SK-N-SH treated with all-trans-retinoic acid at 6 μM for 48 hours (cell line): Measurements from ENCODE around the gene SLC40A1.

Experiments used
- ATAC-seq: fragments of 200-7000 bp; cut with Tn5 transposase; 3 replicates; pipeline ENCODE4 v1.9.1; 2020; ENCODE audit warnings: mild to moderate bottlenecking, moderate library complexity
- ARNTL ChIP-seq: fragments of 450-650 bp; formaldehyde crosslinking; IDR thresholded peaks from 2 replicates; pipeline ENCODE4 v1.5.0; 2020; ENCODE audit warnings: low read depth, mild to moderate bottlenecking, moderate library complexity, borderline replicate concordance
- BACH2 ChIP-seq: fragments of 250-450 bp; sonication (Bioruptor Pico); IDR thresholded peaks from 2 replicates; pipeline ENCODE4 v1.9.0; 2021; ENCODE audit warnings: mild to moderate bottlenecking, borderline replicate concordance
- CSDC2 ChIP-seq: fragments of 250-450 bp; sonication (Bioruptor Pico); IDR thresholded peaks from 2 replicates; pipeline ENCODE4 v1.5.0; 2020; ENCODE audit warnings: mild to moderate bottlenecking, moderate library complexity
- GLIS3 ChIP-seq: fragments of 250-450 bp; sonication (Bioruptor Pico); IDR thresholded peaks from 2 replicates; pipeline ENCODE4 v1.5.0; 2020; ENCODE audit warnings: mild to moderate bottlenecking, moderate library complexity
- ISL1 ChIP-seq: fragments of 250-450 bp; sonication (Bioruptor Pico); IDR thresholded peaks from 2 replicates; pipeline ENCODE4 v2.1.2; 2022; ENCODE audit warnings: mild to moderate bottlenecking, moderate library complexity
- OSR1 ChIP-seq: fragments of 250-450 bp; sonication (Bioruptor Pico); IDR thresholded peaks from 2 replicates; pipeline ENCODE4 v1.8.0; 2022; ENCODE audit warnings: moderate library complexity, mild to moderate bottlenecking, inconsistent platforms
- PATZ1 ChIP-seq: fragments of 250-450 bp; sonication (Bioruptor Pico); IDR thresholded peaks from 2 replicates; pipeline ENCODE4 v1.8.0; 2020; ENCODE audit warnings: mild to moderate bottlenecking, moderate library complexity, borderline replicate concordance
- POU6F1 ChIP-seq: fragments of 250-450 bp; sonication (Bioruptor Pico); IDR thresholded peaks from 2 replicates; pipeline ENCODE4 v1.8.0; 2021; ENCODE audit warnings: low read depth, mild to moderate bottlenecking, moderate library complexity, borderline replicate concordance
- PPARA ChIP-seq: fragments of 250-450 bp; sonication (Bioruptor Pico); IDR thresholded peaks from 2 replicates; pipeline ENCODE4 v1.5.0; 2020; ENCODE audit warnings: mild to moderate bottlenecking, borderline replicate concordance
- RARB ChIP-seq: fragments of 250-450 bp; sonication (Bioruptor Pico); IDR thresholded peaks from 2 replicates; pipeline ENCODE4 v1.8.0; 2021; ENCODE audit warnings: mild to moderate bottlenecking, moderate library complexity
- SNAI2 ChIP-seq: fragments of 250-450 bp; sonication (Bioruptor Pico); IDR thresholded peaks from 2 replicates; pipeline ENCODE4 v1.5.0; 2020; ENCODE audit warnings: mild to moderate bottlenecking, moderate library complexity
- TCF4 ChIP-seq: fragments of 250-450 bp; sonication (Bioruptor Pico); IDR thresholded peaks from 2 replicates; pipeline ENCODE4 v1.8.0; 2021; ENCODE audit warnings: mild to moderate bottlenecking, moderate library complexity, borderline replicate concordance
- TOX ChIP-seq: fragments of 250-450 bp; sonication (Bioruptor Pico); IDR thresholded peaks from 2 replicates; pipeline ENCODE4 v1.8.0; 2021; ENCODE audit warnings: mild to moderate bottlenecking, moderate library complexity, borderline replicate concordance
- ZC3H10 ChIP-seq: fragments of 250-450 bp; sonication (Bioruptor Pico); IDR thresholded peaks from 2 replicates; pipeline ENCODE4 v1.5.1; 2021; ENCODE audit warnings: mild to moderate bottlenecking, moderate library complexity
- ZFP3 ChIP-seq: fragments of 250-450 bp; sonication (Bioruptor Pico); IDR thresholded peaks from 2 replicates; pipeline ENCODE4 v1.5.0; 2020; ENCODE audit warnings: mild to moderate bottlenecking, moderate library complexity
- ZFP30 ChIP-seq: fragments of 450-650 bp; formaldehyde crosslinking; IDR thresholded peaks from 2 replicates; pipeline ENCODE4 v1.5.0; 2022; ENCODE audit warnings: mild to moderate bottlenecking, moderate library complexity
- ZNF565 ChIP-seq: fragments of 450-650 bp; formaldehyde crosslinking; conservative IDR thresholded peaks from 2 replicates; pipeline ENCODE4 v1.5.0; 2020; ENCODE audit warnings: low read depth, mild to moderate bottlenecking, moderate library complexity
- ZNF70 ChIP-seq: fragments of 450-650 bp; formaldehyde crosslinking; IDR thresholded peaks from 2 replicates; pipeline ENCODE4 v1.5.0; 2020; ENCODE audit warnings: mild to moderate bottlenecking, moderate library complexity
- ZNF8 ChIP-seq: fragments of 450-650 bp; formaldehyde crosslinking; IDR thresholded peaks from 2 replicates; pipeline ENCODE4 v1.5.0; 2020; ENCODE audit warnings: mild to moderate bottlenecking, moderate library complexity
- TF ChIP-seq, protein P1 (sequence below): fragments of 250-450 bp; sonication (Bioruptor Pico); IDR thresholded peaks from 2 replicates; pipeline ENCODE4 v1.5.1; 2021; ENCODE audit warnings: mild to moderate bottlenecking, moderate library complexity
- TF ChIP-seq, protein P2 (sequence below): fragments of 250-450 bp; sonication (Bioruptor Pico); IDR thresholded peaks from 2 replicates; pipeline ENCODE4 v1.5.0; 2020; ENCODE audit warnings: mild to moderate bottlenecking, moderate library complexity

The SLC40A1 gene

DNA sequence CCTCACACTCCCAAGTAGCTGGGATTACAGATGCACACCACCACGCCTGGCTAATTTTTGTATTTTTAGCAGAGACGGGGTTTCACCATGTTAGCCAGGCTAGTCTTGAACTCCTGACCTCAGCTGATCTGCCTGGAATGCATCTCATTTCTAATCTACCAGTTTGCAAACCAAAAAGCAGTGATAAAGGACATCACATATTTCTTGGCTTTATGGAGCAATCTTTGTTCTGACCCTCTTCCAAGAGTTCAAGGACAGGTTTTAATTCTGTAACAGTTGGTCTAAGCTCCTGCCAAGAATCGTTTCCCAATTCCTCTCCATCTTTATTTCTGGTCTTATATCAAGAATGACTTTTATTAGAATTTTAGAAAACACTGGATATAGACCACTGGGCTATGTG is 67.7 kb downstream of the SLC40A1 start:
- no peak for ATAC-seq
- no peak for TF ChIP-seq SNAI2 (CRISPR knock-in tag)
- no peak for TF ChIP-seq PATZ1 (CRISPR knock-in tag)
- no peak for TF ChIP-seq ZFP3 (CRISPR knock-in tag)
- no peak for TF ChIP-seq ARNTL
- TF ChIP-seq, protein P1, sequence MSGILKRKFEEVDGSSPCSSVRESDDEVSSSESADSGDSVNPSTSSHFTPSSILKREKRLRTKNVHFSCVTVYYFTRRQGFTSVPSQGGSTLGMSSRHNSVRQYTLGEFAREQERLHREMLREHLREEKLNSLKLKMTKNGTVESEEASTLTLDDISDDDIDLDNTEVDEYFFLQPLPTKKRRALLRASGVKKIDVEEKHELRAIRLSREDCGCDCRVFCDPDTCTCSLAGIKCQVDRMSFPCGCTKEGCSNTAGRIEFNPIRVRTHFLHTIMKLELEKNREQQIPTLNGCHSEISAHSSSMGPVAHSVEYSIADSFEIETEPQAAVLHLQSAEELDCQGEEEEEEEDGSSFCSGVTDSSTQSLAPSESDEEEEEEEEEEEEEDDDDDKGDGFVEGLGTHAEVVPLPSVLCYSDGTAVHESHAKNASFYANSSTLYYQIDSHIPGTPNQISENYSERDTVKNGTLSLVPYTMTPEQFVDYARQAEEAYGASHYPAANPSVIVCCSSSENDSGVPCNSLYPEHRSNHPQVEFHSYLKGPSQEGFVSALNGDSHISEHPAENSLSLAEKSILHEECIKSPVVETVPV (CRISPR knock-in tag) = no peak
- TF ChIP-seq BACH2 (CRISPR knock-in tag) = no peak
- no peak for TF ChIP-seq ISL1 (CRISPR knock-in tag)
- TF ChIP-seq TOX (CRISPR knock-in tag) = no peak
- no peak for TF ChIP-seq ZFP30 (CRISPR knock-in tag)
- TF ChIP-seq, protein P2, sequence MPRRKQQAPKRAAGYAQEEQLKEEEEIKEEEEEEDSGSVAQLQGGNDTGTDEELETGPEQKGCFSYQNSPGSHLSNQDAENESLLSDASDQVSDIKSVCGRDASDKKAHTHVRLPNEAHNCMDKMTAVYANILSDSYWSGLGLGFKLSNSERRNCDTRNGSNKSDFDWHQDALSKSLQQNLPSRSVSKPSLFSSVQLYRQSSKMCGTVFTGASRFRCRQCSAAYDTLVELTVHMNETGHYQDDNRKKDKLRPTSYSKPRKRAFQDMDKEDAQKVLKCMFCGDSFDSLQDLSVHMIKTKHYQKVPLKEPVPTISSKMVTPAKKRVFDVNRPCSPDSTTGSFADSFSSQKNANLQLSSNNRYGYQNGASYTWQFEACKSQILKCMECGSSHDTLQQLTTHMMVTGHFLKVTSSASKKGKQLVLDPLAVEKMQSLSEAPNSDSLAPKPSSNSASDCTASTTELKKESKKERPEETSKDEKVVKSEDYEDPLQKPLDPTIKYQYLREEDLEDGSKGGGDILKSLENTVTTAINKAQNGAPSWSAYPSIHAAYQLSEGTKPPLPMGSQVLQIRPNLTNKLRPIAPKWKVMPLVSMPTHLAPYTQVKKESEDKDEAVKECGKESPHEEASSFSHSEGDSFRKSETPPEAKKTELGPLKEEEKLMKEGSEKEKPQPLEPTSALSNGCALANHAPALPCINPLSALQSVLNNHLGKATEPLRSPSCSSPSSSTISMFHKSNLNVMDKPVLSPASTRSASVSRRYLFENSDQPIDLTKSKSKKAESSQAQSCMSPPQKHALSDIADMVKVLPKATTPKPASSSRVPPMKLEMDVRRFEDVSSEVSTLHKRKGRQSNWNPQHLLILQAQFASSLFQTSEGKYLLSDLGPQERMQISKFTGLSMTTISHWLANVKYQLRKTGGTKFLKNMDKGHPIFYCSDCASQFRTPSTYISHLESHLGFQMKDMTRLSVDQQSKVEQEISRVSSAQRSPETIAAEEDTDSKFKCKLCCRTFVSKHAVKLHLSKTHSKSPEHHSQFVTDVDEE (CRISPR knock-in tag) = no peak
- no peak for TF ChIP-seq ZNF8 (CRISPR knock-in tag)
- no peak for TF ChIP-seq ZNF70
- no peak for TF ChIP-seq PPARA (CRISPR knock-in tag)
- no peak for TF ChIP-seq ZC3H10 (CRISPR knock-in tag)

GRCh38 chr2:189511960-189512319 is 68.6 kb downstream of the SLC40A1 start:
- no peak for TF ChIP-seq ZNF565
- TF ChIP-seq CSDC2 (CRISPR knock-in tag) = no peak
- ATAC-seq = no peak

- ATAC-seq = no peak
- TF ChIP-seq ARNTL (no peak), TOX (CRISPR knock-in tag) (no peak), POU6F1 (CRISPR knock-in tag) (no peak), TCF4 (CRISPR knock-in tag) (no peak), ZNF8 (CRISPR knock-in tag) (no peak), SNAI2 (CRISPR knock-in tag) (no peak), RARB (CRISPR knock-in tag) (no peak), ZNF70 (no peak), CSDC2 (CRISPR knock-in tag) (no peak), PATZ1 (CRISPR knock-in tag) (no peak), ZFP3 (CRISPR knock-in tag) (no peak), ZFP30 (CRISPR knock-in tag) (no peak), GLIS3 (CRISPR knock-in tag) (no peak), OSR1 (CRISPR knock-in tag) (no peak)
- TF ChIP-seq, protein P1 (CRISPR knock-in tag) = no peak
- TF ChIP-seq, protein P2 (CRISPR knock-in tag) = no peak
Measured at GRCh38 chr2:189511210-189511959, 69.2 kb downstream of the SLC40A1 start.
